T-helper 17 cell (primary cell): ENCODE measurements around the gene NPHP4. TPM values are rescaled to one million over a fixed set of nuclear protein-coding genes. Genes with fewer than 3 reads are reported as not detected.

Source experiments
- ATAC-seq: fragments of 150-1000 bp; cut with Tn5 transposase; 2 replicates; pipeline ENCODE4 v1.10.0; 2021; ENCODE audit warnings: mild to moderate bottlenecking, moderate library complexity
- DNase-seq, 3 donors: peaks; one replicate each; pipeline versions ENCODE4 v3.0.0 to v3.0.0-alpha.2; 2020 to 2021
- H3K9me3 ChIP-seq: one replicate; pipeline ENCODE4 v1.7.0; 2013; ENCODE audit warnings: low read length, mild to moderate bottlenecking; ENCODE audit not compliant: control insufficient read depth, poor library complexity, severe bottlenecking
- H3K27ac Mint-ChIP-seq: one replicate; pipeline ENCODE4 v1.8.0; 2022; ENCODE audit warnings: mild to moderate bottlenecking, moderate library complexity, mixed read lengths
- H3K27me3 Mint-ChIP-seq: one replicate; pipeline ENCODE4 v1.8.0; 2022; ENCODE audit warnings: mixed read lengths
- H3K36me3 Mint-ChIP-seq: one replicate; pipeline ENCODE4 v1.8.0; 2022; ENCODE audit warnings: low read depth, mixed read lengths
- H3K4me1 Mint-ChIP-seq: one replicate; pipeline ENCODE4 v1.8.0; 2022; ENCODE audit warnings: mild to moderate bottlenecking, mixed read lengths
- H3K4me3 Mint-ChIP-seq: one replicate; pipeline ENCODE4 v1.8.0; 2022; ENCODE audit warnings: mild to moderate bottlenecking, moderate library complexity, mixed read lengths
- total RNA-seq, 4 donors: library from RNA in 2 of 4; stranded (reverse) in 2 of 4; gene quantifications; one replicate each; pipeline ENCODE4 v1.2.3 and lab custom pipeline; 2022 to 2026

Gene NPHP4
- total RNA-seq, 2 donors from 2014 or later: 9.9 to 14.1 TPM

DNA sequence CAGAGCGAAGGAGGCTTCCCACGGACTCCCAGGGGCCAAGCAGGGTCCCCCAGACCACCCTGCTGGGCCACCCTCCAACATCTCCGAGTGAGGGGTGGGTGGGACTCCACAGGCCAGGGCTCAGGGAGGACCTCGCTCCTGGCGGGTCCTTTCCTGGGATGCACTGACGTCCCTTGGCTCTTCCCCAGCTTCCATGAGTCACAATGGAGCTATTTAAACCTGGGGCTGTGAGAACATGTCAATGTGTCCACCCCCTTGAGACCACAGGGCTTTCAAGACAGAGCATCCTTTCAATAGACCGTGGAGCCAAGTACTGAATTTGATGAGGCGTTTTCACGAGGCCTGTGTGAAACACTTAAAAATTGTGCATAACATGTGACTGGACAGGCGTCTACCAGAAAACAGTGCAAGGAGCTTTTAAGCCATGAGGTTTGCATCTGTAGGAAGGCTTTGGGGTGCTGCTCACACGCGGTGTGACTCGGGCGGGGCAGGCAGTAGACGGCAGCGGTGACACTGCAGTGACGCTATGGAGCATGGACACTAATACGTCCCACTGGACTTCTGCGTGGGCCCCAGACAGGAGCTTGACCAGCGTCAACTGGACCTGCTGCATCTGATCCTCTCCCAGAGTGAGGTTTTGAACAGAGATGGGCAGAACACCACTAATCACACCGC lies 24.1 kb upstream of the NPHP4 start:
- Mint-ChIP-seq H3K27me3 (no peaks in the 10 kb centered on the region), H3K36me3 (no peaks in the 10 kb centered on the region), H3K4me1 (peaks cover 15% of the 10 kb centered on the region), H3K4me3 (peak overlapping the region; percentile 25), H3K27ac (no peak overlapping the region)
- DNase-seq (no peak), ATAC-seq (no peak)
- no peaks in the 10 kb centered on the region for H3K9me3 ChIP-seq

DNA sequence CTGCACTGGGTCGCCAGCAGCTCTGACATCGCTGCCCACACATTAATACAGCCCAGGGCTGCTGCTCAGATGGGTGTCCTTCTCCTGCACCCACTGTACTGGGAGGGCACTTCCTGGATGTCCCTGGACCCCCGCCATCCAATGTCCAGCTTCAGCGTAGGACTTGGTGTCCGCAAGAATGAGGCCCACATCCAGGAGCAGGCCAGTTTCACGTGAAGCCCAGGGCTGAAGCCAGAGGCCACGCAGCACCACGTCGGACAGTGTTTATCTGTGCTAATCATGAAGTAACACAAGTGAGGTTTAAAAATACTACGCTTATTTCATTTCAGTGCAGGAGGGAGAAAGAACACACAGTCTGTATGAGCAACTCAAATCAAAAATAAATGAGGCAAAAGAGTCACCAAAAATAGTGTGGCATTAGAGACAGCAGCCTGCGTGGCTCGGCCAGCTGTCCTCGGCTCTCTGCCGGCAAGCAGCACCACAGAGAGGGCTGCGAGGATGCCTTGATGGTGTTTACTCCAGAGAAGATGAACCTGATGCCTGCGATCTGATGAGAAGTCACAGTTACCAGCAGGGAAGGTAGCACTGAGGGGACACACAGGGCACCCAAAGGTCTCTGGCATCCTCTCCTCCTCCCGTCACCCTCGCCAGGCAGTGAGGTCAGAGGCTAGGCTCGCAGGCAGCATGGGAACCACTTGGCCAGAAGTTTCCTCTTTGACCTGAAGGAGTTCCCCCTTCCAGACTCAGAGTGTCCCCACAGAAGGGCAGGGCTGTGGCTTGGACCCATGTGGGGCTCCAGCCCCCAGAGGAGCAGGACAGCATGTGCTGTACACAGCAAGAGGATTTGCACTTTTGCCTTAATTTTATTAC lies 22.1 kb upstream of the NPHP4 start:
- DNase-seq: no peak
- Mint-ChIP-seq H3K36me3 (no peaks in the 10 kb centered on the region), H3K4me1 (peaks cover 16% of the 10 kb centered on the region), H3K27me3 (no peaks in the 10 kb centered on the region), H3K4me3 (no peak overlapping the region), H3K27ac (peak overlapping the region; percentile 81)
- no peak for ATAC-seq
- no peaks in the 10 kb centered on the region for H3K9me3 ChIP-seq

DNA sequence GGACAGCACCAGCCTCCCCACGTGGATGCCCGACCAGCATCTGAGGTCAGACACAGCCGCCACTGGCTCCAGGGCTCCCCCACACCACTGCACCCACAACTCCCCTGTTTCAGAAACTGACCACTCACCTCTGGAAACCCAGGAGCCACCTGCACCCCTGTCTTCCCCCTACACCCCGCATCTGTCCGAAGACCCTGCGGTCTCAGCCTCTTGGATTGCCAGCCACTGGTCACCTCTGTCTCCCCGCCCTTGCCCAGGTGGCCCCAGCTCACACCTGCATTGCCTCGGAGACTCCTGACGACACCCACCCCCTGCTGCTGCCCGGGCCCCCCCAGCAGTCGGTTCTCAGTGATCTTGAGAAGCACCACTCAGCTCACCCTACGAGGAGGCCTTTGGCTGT lies 21.3 kb upstream of the NPHP4 start:
- DNase-seq (no peak), ATAC-seq (no peak)
- peaks cover 16% of the 10 kb centered on the region for H3K4me1 Mint-ChIP-seq
- no peak overlapping the region for H3K4me3 Mint-ChIP-seq
- H3K27me3 Mint-ChIP-seq: no peaks in the 10 kb centered on the region
- H3K9me3 ChIP-seq: no peaks in the 10 kb centered on the region
- no peaks in the 10 kb centered on the region for H3K36me3 Mint-ChIP-seq
- H3K27ac Mint-ChIP-seq: no peak overlapping the region

DNA sequence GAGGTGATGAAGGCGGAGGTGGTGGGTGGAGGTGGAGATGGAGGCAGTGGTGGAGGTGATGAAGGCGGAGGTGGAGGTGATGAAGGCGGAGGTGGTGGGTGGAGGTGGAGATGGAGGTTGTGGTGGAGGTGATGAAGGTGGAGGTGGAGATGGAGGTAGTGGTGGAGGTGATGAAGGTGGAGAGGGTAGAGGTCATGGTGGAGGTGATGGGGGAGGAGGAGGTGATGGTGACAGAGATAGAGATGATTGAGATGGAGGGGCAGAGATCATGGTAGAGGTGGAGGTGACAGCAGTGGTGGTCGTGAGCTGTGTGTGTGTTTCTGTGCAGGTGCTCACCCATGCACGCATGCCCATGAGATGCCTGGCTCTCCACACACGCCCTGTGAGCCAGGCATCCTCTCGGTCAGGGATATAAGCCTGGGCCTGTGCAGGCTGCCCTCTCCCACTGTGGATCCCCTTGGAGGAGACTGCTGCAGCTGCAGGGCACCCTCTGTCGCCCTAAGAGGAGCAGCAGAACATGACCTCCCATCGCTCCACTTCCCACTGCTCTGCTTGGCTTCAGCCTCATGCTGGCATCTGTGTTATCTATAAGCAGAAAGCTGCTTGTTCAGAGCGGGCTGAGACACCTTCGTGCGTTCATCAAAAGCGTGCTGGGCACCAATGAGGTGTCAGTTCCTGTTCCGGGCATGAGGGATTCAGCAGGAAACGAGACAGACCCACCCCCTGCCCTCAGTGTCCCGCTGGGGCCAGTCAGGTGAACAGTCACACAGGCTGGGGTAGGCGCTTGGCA lies 20.5 kb upstream of the NPHP4 start:
- H3K9me3 ChIP-seq: no peaks in the 10 kb centered on the region
- H3K27me3 Mint-ChIP-seq: no peaks in the 10 kb centered on the region
- no peak overlapping the region for H3K4me3 Mint-ChIP-seq
- ATAC-seq (no peak), DNase-seq (no peak)
- no peak overlapping the region for H3K27ac Mint-ChIP-seq
- peaks cover 16% of the 10 kb centered on the region for H3K4me1 Mint-ChIP-seq
- H3K36me3 Mint-ChIP-seq: no peaks in the 10 kb centered on the region

DNA sequence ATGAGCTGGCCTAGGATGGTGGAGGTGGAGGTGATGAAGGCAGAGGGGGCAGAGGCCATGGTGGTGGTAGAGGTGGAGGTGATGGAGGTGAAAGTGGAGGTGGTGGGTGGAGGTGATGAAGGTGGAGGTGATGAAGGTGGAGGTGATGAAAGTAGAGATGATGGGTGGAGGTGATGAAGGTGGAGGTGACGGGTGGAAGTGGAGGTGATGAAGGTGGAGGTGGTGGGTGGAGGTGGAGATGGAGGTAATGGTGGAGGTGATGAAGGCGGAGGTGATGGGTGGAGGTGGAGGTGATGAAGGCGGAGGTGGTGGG lies 19.7 kb upstream of the NPHP4 start:
- H3K27me3 Mint-ChIP-seq: no peaks in the 10 kb centered on the region
- no peak for DNase-seq
- H3K4me3 Mint-ChIP-seq: no peak overlapping the region
- peaks cover 18% of the 10 kb centered on the region for H3K4me1 Mint-ChIP-seq
- no peak for ATAC-seq
- H3K9me3 ChIP-seq: no peaks in the 10 kb centered on the region
- no peak overlapping the region for H3K27ac Mint-ChIP-seq
- H3K36me3 Mint-ChIP-seq: no peaks in the 10 kb centered on the region

DNA sequence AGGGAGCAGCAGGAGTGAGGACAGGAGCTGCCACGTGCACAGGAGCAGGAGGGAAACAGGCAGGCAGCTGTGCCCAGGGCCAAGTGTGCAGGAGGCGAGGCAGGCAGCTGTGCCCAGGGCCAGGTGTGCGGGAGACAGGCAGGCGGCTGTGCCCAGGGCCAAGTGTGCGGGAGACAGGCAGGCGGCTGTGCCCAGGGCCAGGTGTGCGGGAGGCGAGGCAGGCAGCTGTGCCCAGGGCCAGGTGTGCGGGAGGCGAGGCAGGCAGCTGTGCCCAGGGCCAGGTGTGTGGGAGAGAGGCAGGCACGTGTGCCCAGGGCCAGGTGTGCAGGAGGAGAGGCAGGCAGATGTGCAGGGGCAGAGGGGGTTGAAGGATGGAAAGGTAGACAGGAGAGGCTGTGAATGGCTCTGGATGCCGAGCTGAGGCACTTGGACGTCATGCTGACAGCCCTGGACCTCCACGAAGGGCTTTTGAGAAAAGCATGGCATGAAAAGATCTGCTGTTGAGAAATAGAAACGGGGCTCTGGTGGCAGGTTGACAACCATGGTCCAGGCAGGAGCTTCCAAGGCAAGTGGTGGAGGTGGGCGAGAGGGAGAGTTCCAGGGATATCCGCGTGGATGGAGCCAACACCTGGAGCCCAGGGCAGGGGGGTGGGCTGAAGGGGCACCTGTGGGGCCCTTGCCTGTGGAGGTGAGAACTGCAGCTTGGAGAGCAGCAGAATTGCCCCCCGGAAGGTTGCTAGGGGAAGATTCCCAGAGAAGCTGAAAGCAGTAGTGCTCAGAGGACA lies 19.1 kb upstream of the NPHP4 start:
- H3K9me3 ChIP-seq: no peaks in the 10 kb centered on the region
- DNase-seq (no peak), ATAC-seq (no peak)
- H3K4me1 Mint-ChIP-seq: peaks cover 18% of the 10 kb centered on the region
- no peaks in the 10 kb centered on the region for H3K36me3 Mint-ChIP-seq
- H3K27me3 Mint-ChIP-seq: no peaks in the 10 kb centered on the region
- H3K4me3 Mint-ChIP-seq: no peak overlapping the region
- no peak overlapping the region for H3K27ac Mint-ChIP-seq

DNA sequence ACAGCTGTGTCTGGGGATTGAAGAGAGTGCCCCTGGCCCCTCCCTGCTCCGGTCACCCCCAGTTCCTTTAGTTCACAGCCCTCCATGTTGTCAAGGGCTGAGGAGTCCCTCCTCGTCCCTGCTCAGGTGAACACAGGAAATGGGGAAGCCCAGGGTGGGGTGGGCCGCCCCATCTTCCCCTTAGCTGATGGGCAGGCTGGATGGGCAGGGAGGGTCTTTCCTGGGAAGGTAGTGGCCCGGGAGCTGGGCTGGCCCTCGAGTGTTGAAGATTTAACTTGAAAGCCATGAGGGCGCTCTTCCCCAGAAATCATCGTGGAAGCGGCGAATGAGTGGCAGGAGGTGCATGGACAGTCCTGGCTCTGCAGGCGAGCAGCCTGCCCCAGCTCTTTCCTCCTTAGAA lies 18.3 kb upstream of the NPHP4 start:
- DNase-seq (no peak), ATAC-seq (no peak)
- Mint-ChIP-seq H3K27ac (peak overlapping the region; percentile 19), H3K4me1 (peaks cover 18% of the 10 kb centered on the region), H3K4me3 (no peak overlapping the region), H3K27me3 (no peaks in the 10 kb centered on the region), H3K36me3 (no peaks in the 10 kb centered on the region)
- H3K9me3 ChIP-seq: no peaks in the 10 kb centered on the region

DNA sequence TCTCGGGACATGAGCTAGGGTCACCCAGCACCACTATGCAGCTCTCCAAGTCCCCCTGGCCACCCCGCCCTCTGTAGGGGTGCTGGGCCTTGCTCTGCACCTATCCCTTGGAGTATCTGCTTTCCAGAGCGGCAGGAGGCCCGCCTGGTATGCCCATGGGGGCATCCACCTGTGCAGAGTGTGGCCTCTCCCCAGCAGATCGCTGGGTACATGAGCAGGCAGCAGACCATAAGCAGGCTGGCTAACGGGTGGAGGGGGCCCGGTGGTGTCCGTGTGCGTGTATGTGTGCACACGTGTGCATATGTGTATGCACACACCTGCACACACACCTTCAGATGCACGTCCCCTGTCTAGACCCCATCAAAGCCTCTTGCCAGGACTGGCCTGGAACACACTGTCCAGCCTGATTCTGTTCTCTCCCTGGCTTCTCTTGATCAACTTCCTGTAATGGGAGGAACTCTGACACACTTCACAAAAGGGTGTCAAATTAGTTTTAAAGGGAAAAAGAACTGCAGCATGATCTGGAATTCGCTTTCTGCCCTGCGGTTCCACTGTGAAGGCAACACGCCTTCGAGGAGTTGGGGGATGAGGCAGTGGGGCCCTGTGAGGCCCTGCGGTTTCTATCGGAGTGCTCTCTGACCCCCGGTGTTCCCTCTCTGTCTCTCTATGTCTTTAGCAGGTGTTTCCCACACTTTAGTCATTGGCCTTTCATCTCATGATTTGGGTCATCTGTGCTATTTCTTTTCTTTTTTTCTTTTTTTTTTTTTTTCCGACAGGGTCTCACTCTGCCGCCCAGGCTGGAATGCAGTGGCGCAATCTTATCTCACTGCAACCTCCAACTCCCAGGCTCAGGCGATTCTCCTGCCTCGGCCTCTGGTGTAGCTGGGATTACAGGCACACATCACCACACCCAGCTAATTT lies 17.2 kb upstream of the NPHP4 start:
- H3K9me3 ChIP-seq: no peaks in the 10 kb centered on the region
- Mint-ChIP-seq H3K36me3 (no peaks in the 10 kb centered on the region), H3K4me1 (peaks cover 20% of the 10 kb centered on the region), H3K27ac (peak overlapping the region; percentile 19), H3K4me3 (no peak overlapping the region), H3K27me3 (no peaks in the 10 kb centered on the region)
- DNase-seq (no peak), ATAC-seq (no peak)

DNA sequence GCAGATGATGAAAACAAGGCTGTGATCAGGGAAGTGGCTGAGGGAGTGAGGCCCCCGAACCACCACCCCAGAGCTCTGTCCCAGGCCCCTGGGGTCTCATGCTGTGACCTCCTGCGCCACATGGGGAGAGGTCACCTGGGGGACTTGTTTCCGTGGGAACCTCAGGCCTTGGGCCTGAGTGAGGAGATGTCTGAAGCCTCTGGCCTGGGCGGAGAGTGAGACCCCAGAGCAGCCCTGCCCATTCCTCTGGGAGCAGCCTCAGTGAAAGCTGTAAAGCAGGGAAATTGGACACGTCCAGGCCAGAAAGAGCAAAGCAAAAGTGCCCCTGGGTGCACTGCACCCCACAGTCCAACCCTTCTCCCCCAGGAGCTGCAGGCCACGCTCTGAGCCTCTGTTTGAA lies 16.5 kb upstream of the NPHP4 start:
- no peaks in the 10 kb centered on the region for H3K9me3 ChIP-seq
- H3K27ac Mint-ChIP-seq: no peak overlapping the region
- H3K4me3 Mint-ChIP-seq: no peak overlapping the region
- ATAC-seq (no peak), DNase-seq (no peak)
- H3K4me1 Mint-ChIP-seq: peaks cover 19% of the 10 kb centered on the region
- H3K36me3 Mint-ChIP-seq: no peaks in the 10 kb centered on the region
- H3K27me3 Mint-ChIP-seq: no peaks in the 10 kb centered on the region

DNA sequence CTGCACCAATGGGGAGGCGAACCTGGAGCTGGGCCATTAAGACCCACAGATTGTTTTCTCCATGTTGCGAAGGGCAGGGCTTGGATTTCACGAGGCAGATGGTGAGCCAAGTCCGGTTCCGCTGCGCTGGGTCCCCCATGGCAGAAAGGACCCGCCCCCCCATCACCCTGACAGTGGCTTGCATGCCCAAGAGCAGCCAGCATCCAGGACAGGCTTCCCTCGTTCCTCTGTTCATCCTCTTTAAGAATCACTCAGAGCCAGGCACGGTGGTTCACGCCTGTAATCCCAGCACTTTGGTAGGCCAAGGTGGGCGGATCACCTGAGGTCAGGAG lies 15.8 kb upstream of the NPHP4 start:
- DNase-seq (no peak), ATAC-seq (no peak)
- Mint-ChIP-seq H3K4me3 (no peak overlapping the region), H3K4me1 (peaks cover 18% of the 10 kb centered on the region), H3K36me3 (no peaks in the 10 kb centered on the region), H3K27me3 (no peaks in the 10 kb centered on the region), H3K27ac (no peak overlapping the region)
- H3K9me3 ChIP-seq: no peaks in the 10 kb centered on the region

DNA sequence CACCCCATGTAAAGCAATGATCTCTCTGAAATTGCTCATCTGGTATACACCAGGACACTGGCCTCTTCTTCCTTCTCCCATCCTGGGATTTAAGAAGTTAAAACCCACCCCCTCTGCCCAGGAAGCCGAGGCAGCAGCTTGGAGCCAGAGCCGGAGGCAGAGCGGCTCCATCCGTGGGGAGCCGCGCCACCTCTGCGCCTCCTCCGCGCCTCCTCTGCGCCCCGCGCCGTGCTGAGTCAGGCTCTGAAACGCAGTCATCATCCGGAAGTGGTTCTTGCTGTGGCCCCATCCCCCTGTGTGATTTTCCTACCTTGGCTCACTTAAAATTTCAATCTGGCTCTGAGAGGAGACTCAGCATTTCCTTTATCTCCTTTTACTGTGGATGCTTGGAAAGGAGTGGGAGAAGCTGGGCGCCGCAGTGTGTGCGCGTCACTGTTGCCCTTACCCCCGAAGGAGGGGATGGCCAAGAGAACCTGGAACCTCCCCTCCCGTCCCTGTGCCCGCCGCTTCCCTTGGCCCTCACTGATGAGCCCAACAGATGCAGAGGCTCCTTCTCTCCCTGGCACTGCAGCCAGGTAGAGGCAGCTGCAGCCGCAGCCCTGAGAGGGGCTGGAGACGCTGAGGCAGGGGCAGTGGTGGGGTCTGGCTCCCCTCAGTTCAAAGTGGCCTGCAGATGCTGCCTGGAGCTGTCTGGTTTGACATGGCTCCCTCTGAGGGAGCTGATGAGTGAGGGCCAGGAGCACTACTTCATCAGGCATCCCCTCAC lies 15.3 kb upstream of the NPHP4 start:
- Mint-ChIP-seq H3K4me1 (peaks cover 14% of the 10 kb centered on the region), H3K4me3 (peak overlapping the region; percentile 36), H3K27me3 (no peaks in the 10 kb centered on the region), H3K36me3 (no peaks in the 10 kb centered on the region), H3K27ac (no peak overlapping the region)
- no peaks in the 10 kb centered on the region for H3K9me3 ChIP-seq
- ATAC-seq: peak; percentile 76
- no peak for DNase-seq

DNA sequence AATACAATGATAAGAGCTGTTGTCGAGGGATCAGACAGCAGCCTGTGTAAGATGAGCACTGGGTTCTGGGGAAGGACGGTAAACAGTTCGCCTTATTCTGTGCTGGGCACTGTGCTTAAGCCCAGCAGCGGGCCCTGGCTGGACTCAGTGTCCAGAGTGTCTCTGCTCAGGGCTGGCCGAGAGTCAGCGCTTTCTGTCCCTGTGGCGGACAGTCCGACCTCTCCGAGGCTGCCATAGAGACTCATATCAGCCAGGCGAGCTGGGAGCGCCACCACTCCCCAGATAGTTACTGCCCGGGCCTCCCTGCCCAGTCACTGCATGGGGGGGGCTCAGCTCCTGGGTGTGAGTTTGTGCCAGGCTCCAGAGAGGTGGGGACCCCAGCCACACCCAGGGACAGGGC lies 14.7 kb upstream of the NPHP4 start:
- Mint-ChIP-seq H3K36me3 (no peaks in the 10 kb centered on the region), H3K27me3 (no peaks in the 10 kb centered on the region), H3K4me3 (no peak overlapping the region), H3K27ac (no peak overlapping the region), H3K4me1 (peaks cover 14% of the 10 kb centered on the region)
- no peak for DNase-seq
- no peaks in the 10 kb centered on the region for H3K9me3 ChIP-seq
- ATAC-seq: no peak
